Fibroblast of skin of abdomen (primary cell): ENCODE data around the gene FOXC1.

Experiments used
- DNase-seq: peaks from one replicate; pipeline ENCODE4 v3.0.0-alpha.2; 2013

Gene FOXC1

DNA sequence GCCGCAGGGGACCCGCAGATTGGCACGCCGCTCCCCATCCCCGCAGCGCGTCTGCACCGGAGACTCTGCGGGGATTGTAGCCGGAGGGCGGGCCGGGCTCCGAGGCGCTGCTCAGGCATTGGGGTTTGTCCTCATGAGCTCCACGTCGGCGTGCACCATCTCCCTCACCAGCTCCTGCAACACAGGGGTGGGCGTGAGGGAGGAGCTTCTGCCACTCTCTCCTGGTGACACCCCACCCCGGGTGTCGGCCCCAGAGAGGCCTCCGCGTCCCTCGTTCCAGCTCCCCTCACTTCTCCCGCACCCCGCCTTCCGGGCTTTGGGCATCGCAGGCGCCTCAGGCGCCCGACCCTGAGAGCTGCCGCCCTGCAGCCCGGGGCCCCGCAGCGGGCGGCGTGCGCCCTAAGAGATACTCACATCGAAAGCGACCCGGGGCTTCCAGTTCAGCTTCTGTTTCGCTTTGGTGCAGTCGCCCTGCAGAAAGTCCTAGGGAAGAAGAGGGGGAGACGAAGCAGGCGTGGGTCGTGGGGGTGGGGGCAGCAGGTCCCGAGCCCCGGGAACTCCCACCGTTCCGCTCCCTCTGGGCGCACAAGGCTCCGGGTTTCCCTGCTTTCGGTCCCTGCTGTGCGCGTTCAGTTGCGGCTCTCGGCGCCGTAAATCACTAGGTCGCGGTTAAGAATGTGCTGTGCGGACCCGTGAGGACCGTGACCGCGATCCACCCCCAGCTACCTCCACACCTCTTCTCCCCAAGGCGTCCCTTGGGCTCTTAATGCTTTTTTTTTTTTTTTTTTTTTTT lies 14.5 kb downstream of the FOXC1 start:
- no peak for DNase-seq

DNA sequence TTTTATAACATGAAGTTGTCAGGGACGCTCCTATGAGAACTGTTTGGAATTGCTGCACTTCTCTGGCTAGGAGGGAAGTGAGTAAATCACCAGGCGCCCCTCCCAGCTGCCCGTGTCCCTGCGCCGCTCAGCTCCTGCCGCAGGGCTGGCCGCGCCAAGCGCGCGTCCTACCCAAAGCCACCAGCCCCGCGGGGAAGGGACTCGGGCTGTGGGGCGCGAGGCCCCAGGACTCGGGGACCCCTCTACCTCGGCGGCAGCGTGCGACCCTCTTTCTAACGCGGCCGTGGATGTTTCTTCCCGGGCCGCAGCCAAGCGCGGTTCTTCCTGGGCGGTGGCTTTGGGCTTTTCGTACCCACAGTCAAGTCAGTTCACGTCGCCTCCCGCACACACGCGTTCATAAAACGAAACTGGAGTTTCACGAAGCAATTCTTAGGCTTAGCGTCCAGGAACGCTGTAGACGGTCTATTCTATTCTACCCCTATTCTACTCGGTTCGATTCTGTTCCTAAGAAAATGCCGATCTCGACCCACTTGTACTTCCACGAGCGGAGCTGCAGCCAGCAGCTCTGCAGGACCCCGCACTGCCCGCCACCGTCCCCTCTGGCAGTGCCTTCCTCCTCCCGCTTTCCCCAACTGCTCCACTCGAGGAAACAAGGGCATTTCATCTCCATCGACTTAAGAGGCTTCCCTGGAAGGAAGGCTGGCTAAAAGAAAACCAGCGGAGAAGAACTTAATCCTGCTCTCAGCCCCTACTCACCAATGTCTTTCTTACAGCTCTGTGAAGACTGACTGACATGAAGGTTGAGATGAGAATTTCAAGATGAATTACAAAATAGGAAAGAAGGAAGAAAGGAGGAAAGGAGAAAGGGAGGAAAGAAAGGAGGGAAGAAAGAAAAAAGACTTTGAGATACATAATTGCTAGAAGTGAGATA lies 15.4 kb downstream of the FOXC1 start:
- DNase-seq: no peak

DNA sequence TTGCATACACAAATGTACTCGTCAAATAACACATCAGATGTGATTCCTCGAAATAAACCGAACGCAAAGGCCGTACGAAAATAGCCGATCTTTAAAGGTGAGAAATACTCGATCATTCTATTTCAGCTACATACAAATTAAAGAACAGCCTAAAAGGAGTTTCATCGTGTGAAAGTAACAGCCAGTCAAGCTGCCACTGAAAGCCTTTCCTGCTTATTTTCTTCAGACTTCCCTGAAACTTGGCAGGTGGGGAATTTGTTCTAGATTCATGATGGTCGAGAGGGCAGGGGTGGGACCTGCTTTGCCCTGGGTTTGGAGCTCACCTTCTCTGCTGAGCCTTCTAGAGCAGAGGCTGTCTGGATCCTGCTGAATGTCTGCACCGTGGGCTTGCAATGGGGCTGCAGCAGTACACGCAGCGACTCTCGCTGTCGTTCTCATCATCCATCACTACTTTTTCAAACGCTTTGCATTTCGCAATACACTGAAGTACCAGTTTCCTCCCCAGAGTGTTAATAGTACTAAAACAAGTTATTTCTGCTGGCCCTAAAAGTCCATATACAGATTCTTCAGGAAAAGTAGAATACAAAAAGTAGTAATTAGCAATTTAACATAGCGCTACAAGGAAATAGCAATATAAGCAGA lies 16.2 kb downstream of the FOXC1 start:
- DNase-seq: no peak

DNA sequence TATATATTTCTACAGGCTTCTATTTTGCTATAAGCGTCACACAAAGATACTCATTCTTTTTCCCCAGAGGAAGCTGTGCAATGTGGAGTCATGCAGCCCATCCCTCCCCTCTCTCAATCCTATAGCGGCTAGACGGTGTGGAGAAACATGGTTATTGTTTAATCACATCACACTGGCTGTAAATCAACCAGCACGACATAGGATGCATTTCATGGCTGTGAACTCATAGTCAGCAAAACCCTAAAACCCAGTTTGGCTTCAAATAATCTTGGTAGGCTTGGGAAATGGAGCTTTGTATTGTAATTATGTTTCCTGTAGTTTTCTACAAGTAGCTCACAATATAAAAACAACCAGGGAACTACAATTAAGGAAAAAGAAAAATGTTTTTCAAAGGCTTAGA lies 16.8 kb downstream of the FOXC1 start:
- DNase-seq: peak; percentile 49

DNA sequence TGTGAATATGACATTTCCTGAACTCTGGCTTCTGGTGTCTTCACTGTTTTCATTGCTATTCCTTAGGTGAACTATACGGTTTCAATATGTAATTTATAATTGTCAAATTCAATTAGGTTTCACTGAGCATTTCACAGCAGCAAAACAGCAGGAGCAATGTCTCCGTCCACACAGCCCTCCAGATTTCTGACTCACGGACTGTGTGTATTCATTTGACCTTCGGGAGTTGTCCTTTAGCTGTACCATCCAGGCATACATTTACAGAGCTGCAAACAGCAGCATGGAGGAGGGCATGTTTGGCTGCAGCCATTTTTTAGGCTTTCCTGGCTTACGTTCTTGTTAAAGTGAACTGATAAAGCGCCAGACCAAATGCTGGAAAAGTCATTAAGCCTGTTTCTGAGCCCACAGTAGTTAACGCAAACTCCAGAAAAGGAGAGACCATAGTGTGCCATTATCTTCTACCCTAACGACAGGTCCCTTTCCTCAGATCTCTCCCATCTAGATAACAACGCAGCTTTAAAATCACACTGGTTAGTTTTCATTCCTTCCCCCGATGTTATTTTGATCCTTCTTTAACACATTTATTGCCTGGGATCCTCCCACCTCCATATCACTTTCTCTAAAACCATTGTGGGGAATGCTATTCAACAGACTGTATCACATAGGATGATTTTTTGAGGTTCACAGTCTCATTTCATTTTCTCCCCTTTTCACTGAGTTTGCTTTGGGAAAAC lies 18.3 kb downstream of the FOXC1 start:
- DNase-seq: no peak

DNA sequence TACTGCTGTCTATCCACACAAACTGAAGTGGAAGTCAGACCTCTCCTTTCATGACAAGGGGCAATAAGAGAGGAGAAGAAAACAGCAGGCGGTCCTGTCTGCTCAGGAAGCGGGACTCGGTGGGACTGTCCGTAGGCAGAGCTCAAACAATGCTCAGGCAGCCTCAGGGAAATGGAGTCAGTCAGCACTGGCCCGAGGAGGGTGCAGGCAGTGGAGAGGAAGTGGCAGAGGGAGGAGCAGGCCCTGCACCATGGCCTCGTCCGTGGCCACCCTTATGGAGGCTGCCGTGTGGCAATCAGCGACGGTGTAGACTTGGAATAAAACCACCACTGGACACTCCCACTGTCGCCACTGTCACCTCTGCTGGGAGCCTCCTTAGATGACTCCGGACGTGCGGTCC lies 19.6 kb downstream of the FOXC1 start:
- no peak for DNase-seq

DNA sequence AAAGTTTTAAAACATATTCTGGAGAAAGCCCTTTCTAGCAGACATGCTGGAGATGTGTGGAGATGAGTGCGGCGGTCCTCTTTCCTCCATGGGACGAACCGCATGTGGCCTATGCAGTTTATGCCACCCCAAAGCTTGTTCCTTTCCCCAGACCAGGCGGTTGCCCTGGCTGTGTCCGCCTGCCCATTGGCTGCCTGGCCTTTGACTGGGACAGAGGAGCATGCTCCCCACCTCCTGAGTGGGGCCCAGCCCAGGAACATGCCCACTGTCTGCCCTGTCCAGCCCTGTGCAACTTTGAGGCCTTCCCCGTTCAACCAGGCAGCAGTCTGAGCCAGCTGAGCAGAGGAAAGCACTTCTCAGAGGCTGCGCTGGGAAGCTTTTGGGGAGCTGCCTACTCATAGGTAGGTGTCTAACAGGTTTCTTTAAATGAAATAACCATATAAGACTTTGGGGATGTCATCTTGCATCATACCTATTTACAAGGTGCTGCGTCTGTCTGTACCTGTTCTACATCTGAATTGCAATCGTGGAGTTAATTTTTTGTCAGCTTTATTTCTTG lies 20.6 kb downstream of the FOXC1 start:
- no peak for DNase-seq

DNA sequence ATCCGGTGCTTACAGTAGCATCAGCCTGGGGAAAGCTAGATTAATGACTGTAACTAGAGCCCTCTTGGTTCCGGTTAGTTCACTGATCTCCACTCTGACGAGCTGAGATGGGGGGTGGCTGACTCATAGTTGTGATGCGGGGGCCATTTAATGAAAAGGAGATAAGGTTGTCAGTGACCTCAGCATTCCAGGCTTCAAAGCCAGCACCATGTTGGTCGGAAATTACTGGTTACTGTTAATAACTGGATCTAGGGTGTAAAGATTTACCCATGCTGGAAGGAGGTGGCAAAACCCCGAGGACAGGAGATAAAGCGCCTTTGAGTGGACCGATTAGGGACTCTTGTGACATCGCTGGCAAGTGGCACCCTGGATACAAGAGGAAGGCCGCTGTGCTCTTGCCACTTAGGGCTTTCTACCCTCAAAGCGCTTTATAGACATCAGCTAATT lies 21.1 kb downstream of the FOXC1 start:
- no peak for DNase-seq

DNA sequence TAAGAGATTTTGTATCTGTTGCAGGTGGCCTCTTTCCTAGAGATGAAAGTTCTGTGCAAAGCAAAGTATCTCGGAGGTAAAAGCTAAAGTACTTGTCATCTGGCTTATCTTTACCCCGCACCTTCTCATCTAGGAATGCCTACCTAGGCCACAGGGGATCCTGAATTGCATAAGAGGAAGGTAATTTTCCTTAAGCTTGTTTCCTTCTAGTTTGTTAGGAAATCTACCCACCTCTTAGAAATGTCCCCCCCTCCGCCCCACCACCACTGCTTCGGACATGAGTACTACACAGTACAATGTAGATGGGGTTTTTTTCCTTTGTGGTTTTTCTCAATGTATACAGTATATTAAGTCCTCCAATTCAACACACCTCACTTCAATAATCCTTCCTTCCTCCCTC lies 21.5 kb downstream of the FOXC1 start:
- no peak for DNase-seq

DNA sequence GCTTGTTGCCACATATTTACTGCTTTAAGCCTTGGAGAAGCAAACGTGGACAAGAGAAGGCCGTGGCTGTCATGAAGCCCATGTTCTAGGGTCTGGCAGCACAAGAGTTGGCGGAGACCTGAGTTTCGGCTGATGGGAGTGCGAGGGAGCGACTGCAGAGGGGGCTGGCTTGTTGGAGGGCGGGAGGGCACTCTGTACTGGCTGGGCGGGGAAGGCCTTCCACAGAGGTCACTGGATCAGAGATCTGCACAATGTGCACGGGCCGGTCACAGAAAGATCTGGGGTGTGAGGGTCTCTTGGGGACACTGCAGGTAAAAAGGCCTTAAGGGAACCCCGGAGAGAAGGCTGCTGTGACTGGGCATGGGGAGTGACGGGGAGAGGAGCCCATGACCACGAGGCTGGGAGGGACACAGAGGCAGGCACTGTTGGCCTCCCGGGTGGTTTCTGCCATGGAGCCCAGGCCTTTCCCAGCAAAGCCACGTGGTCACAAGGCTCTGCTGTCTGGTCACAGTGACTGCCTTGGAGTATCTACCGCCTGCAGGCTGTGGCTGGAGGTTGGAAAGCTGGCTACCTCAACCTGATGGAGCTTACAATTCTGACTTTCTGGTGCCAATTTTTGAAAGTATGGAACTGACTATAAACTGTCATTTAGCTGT lies 23.8 kb downstream of the FOXC1 start:
- no peak for DNase-seq

DNA sequence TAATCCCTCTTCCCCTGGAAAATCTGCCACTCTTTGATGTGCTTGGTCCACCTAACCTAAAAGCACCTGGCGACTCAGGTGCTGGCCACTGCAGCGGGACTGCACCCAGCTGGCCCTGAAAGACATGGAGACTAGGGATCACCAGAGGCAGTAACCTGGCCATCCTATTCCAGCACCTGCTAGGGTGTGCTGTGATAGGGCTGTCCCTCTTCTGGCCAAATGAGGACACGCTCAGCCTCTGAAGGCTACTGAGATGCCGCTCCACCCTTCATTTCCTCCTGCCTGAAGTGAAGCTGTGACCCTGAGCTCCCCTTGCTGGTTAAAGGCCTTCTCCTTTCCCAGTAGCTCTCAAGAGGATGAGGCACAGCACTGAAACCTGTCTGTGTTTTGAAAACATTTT lies 24.4 kb downstream of the FOXC1 start:
- no peak for DNase-seq

DNA sequence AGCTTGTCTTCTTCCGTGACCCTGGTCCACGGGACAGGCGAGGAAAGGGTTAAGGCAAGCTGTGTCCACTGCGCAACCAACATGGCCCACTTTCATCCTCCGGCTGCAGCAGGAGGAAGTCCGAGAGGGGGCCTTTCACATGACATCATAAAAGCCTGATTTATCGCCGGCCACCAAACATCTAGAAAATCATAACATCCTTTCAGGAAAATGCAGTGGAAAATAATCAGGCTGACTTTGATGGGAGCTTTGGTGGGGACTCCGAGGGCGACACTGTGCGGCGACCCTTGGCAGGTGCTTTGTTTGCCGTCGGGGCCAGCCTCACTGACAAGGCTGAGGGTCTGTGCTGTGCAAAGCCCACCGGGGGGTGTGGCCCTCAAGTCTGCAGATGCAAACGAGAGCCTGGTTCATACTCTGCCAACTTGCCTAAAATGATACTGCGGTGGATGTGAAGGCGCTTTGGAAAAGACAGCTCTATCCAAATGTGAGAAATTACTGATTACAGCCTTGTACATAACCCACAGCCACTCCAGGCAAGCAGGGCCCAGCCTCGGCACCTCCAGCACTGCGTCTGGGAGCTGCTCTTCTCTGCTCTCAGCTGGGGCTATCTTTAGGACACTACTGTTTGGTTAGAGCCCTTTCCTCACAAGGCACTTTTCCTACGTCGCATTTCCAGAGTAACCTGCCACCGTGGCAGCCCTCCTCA lies 25.7 kb downstream of the FOXC1 start:
- no peak for DNase-seq

DNA sequence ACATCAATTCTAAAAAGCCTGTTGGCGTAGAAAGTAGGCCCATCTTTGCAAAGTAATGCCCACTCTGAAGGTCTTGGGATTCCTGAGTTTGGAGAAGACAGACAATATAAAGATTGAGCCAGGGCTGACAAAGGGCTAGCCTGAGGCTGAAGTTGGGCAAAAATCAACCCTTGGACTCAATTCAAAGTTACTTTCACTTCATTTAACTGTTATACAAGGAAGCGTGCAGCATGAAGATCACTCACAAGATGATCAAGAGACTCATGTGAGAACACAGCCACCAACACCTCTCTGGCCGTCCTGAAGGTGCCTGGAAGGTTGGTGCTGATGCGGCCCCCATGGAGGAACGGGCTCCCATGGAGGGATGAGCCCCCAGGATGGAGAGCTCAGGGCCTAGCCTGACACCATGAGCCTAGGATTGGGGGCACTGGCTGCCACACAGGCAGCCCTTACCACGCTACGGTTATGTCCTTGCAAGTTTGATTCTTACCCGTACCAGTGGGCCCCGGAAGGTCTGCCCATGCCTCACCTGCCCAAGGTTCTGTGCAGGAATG lies 26.6 kb downstream of the FOXC1 start:
- DNase-seq: no peak

DNA sequence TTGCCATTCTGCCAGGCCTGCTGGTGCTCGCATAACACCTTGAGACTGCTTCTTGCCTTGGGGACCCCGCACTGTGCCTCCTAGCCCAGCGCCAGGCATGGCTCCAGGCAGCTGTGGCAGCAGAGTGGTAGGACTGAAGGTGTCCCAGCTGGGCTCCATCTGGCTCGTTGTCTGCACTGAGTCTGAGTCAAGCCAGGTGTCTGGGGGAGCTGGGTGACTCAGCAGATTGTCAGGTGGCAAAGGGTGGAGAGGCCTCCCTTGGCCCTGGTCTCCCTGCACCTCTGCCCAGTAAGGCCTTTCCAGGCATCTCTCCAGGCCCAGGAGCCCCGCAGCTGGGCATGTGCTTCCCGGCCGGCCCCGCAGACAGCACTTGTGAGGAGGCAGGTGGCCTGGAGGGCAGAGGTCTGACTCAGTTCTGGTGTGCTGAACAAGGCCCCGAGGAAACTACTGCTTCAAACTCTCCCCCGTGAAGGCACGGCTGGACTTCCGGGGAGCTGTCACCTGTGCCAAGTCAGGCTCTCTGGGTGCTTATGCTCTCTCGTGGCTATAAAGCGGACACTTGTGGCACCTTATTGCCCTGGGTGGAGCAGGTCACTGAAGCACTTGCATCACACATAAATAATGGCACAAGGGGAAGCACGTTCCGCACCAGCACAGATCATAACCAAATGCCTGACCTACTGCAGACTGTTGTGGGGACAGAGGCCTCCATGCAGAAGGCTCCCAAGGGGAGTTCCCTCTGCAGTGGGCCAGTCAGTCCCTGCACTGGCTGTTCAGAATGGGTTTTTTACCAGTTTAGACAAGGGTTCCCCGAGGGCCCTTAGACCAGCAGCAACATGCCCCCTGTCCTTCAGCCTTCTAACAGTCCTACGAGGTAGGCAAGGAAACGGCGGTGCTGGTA lies 27.5 kb downstream of the FOXC1 start:
- DNase-seq: no peak

DNA sequence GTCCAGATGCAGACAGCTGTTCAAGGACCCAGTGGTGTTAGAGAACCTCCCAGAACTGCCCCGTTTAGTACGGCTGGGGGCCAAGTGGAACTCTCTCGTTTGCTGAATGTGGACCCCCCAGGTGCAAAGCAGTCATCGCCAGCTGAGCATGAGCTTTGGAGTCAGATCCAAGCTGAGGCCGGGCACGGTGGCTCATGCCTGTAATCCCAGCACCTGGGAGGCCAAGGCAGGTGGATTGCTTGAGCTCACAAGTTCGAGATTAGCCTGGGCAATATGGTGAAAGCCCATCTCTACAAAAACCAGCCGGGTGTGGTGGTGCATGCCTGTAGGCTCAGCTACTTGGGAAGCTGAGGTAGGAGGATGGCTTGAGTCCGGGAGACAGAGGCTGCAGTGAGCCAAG lies 29.7 kb downstream of the FOXC1 start:
- no peak for DNase-seq

DNA sequence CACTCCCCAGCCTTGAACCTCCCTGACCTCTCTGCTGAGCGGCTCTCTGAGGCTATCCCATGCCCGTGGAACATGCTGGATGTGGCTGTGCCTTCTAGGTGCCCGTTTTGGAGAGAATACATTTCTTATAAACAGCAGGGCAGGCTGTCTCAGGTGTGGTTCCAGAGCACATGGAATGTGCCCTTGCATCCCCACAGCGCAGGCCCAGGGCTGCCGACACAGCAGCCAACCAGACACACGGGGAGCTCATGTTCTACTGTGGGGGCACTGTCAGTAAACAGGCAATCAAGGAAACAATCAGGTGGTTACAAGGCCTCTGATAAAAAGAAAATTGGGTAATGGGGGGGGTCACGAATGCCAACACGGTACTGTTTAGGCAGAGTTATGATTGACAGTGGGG lies 30.8 kb downstream of the FOXC1 start:
- no peak for DNase-seq

DNA sequence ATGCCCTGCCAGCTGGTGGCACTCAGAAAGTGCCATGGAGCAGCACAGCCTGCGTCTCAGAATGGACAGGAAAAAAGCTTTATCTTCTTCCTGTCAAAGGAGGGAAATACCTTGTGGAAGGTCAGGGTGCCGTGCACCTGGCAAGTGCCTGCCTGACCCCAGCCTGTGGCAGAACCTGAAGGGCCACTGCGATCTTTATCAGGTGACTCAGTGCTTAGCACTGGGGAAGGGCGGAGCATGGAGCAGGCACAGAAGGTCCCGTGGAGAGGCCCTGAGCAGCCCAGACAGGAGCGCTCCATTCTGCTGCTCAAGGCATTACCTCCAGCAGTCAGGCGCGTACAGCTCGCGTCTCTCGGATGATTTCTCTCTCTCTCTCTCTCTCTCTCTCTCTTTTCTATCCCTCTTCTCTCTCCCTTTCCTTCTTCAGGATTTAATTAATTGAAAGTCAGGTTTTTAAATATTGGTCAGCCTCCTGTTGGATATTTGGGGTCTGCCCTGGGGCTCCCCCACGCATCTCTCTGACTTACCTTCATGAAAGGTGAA lies 31.7 kb downstream of the FOXC1 start:
- DNase-seq: no peak

DNA sequence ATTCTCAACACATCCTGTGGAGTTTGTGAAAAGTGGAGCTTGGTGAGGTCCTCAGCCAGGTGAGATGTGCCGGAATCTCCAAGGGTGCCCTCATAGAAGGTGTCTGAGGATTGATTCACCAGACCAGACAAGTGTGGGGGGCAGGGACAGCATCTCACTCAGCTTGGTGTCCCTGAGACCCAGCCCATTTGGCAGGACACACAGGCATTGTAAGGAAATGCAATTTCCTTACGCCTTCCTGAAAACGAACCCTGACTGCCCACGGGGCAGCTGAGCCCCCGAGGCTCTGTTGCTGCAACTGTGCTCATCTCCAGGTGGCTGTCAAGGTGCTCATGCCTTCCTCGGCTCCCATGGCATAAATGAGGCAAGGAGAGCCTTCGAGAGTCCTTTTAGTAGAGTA lies 33.4 kb downstream of the FOXC1 start:
- DNase-seq: no peak

DNA sequence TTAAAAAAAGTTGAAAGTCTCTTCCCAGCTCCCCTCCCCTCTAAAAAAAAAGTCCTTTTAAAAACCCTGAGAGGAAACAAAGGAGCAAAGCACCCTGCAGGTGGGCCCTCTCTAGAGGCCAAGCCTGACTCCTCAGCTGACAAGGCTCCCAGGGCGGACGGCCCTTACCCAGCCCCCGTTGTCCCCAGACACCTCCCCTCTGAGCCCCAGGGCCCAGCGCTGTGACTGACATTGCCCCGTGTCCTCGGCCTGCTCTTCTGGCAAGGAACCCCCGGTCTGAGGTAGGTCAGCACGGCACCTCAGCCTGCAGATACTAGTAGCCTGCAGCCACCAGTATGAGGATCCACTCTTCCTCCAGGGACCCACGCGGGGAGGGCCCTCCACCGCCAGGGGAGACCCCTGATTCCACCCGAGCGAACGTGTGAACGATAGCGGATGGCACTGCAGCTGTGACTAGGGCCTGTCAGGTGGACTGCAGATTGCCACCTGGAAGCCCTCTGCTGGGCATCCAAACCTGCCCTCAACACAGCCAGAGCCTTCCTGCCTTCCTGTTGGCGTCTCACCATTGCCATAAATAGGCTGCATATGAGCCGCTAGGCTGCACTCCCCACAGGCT lies 34.2 kb downstream of the FOXC1 start:
- no peak for DNase-seq
